H1 (cell line): Measurements from ENCODE around the gene CCDC185. TPM values are rescaled to one million over a fixed set of nuclear protein-coding genes. Genes with fewer than 3 reads are reported as not detected.

Experiments
- CTCF ChIA-PET: fragments of 300-600 bp; sonication (Branson Sonifier 250); formaldehyde crosslinking; loops from one replicate; lab custom pipeline; 2021; ENCODE audit not compliant: partially characterized antibody; lab: Charles Lee
- POLR2A ChIA-PET: fragments of 300-600 bp; sonication (Branson Sonifier 250); formaldehyde crosslinking; loops from one replicate; lab custom pipeline; 2021; ENCODE audit warnings: inconsistent platforms; ENCODE audit not compliant: partially characterized antibody; lab: Charles Lee
- DNase-seq, 2 experiments: peaks; one replicate each; pipeline versions ENCODE4 v3.0.0 to v3.0.0-alpha.2; 2010 to 2022; ENCODE audit warnings: low spot score in 2 of 2, low read depth in 1 of 2, mixed read lengths in 1 of 2
- FAIRE-seq: peaks from 2 replicates; lab custom pipeline; 2011; peaks lifted over from hg19 to GRCh38; lab: Jason Lieb, UNC
- H2AFZ ChIP-seq: 2 replicates; pipeline ENCODE4 v1.8.1; 2012; ENCODE audit warnings: low read length, inconsistent platforms
- H2AK5ac ChIP-seq: 2 replicates; pipeline ENCODE4 v1.6.1; 2013; ENCODE audit warnings: low read depth, low read length
- H2BK120ac ChIP-seq: replicated peaks from 2 replicates; pipeline ENCODE3; 2013; ENCODE audit warnings: low read depth, low read length, inconsistent platforms
- H2BK12ac ChIP-seq: 2 replicates; pipeline ENCODE4 v1.6.1; 2013; ENCODE audit warnings: low read depth, low read length
- H2BK15ac ChIP-seq: 2 replicates; pipeline ENCODE4 v1.6.1; 2013; ENCODE audit warnings: low read length
- H2BK20ac ChIP-seq: 2 replicates; pipeline ENCODE4 v1.6.1; 2013; ENCODE audit warnings: low read length
- H2BK5ac ChIP-seq: 2 replicates; pipeline ENCODE4 v1.6.1; 2013; ENCODE audit warnings: low read depth, low read length
- H3K14ac ChIP-seq: 2 replicates; pipeline ENCODE4 v1.6.1; 2013; ENCODE audit warnings: inconsistent platforms; ENCODE audit not compliant: insufficient read length
- H3K18ac ChIP-seq: 2 replicates; pipeline ENCODE4 v1.6.1; 2013; ENCODE audit warnings: low read length; ENCODE audit errors: extremely low read depth
- H3K23ac ChIP-seq: 2 replicates; pipeline ENCODE4 v1.6.1; 2013; ENCODE audit warnings: inconsistent platforms; ENCODE audit not compliant: insufficient read length
- H3K23me2 ChIP-seq: 2 replicates; pipeline ENCODE4 v1.6.1; 2013; ENCODE audit warnings: low read depth, low read length
- H3K27ac ChIP-seq: 2 replicates; pipeline ENCODE4 v1.6.1; 2011; ENCODE audit warnings: low read depth, low read length, inconsistent platforms
- H3K27me3 ChIP-seq, 4 experiments: replicated peaks in 1 of 4; 1 replicate in 1 of 4; 2 replicates in 3 of 4; pipeline versions ENCODE4 v1.6.1 to v1.8.1; 2011 to 2013; ENCODE audit warnings: low read length in 3 of 4, mild to moderate bottlenecking in 3 of 4, inconsistent platforms in 2 of 4, mixed read lengths in 2 of 4, moderate library complexity in 1 of 4; ENCODE audit not compliant: control insufficient read depth in 3 of 4, insufficient read depth in 3 of 4; ENCODE audit errors: extremely low read depth in 1 of 4
- H3K36me3 ChIP-seq, 4 experiments: 2 replicates each; pipeline versions ENCODE4 v1.6.1 to v1.8.1; 2011 to 2013; ENCODE audit warnings: mild to moderate bottlenecking in 4 of 4, low read length in 3 of 4, moderate library complexity in 2 of 4, control low read depth in 1 of 4, inconsistent platforms in 1 of 4; ENCODE audit not compliant: insufficient read depth in 4 of 4, control insufficient read depth in 2 of 4
- H3K4ac ChIP-seq: replicated peaks from 2 replicates; pipeline ENCODE3; 2013; ENCODE audit warnings: low read length, low read depth, mixed read lengths, inconsistent platforms; ENCODE audit not compliant: insufficient read length
- H3K4me1 ChIP-seq, 4 experiments: replicated peaks in 1 of 4; 1 replicate in 1 of 4; 2 replicates in 3 of 4; pipeline versions ENCODE4 v1.6.1 to v1.8.1; 2011 to 2013; ENCODE audit warnings: low read length in 3 of 4, inconsistent platforms in 2 of 4, mixed read lengths in 1 of 4; ENCODE audit not compliant: insufficient read depth in 4 of 4, control insufficient read depth in 3 of 4
- H3K4me2 ChIP-seq, 2 experiments: 2 replicates each; pipeline versions ENCODE4 v1.6.1 to v1.8.1; 2011 to 2013; ENCODE audit warnings: low read depth in 2 of 2, low read length in 2 of 2, control low read depth in 1 of 2, inconsistent platforms in 1 of 2, mild to moderate bottlenecking in 1 of 2; ENCODE audit not compliant: insufficient read depth in 1 of 2
- H3K4me3 ChIP-seq, 4 experiments: fragments of 200-600, 300-600 bp in 1 of 4; sonication (generic), shearing (Covaris generic), sonication (Bioruptor Twin) in 1 of 4; 2 replicates each; pipeline versions ENCODE4 v1.5.1 to v1.8.1; 2011 to 2016; ENCODE audit warnings: low read length in 4 of 4, low read depth in 3 of 4, control low read depth in 2 of 4, inconsistent platforms in 2 of 4, mild to moderate bottlenecking in 2 of 4, mixed read lengths in 1 of 4, moderate library complexity in 1 of 4; ENCODE audit not compliant: insufficient read depth in 2 of 4; ENCODE audit errors: extremely low read depth in 1 of 4
- H3K56ac ChIP-seq: replicated peaks from 2 replicates; pipeline ENCODE3; 2013; ENCODE audit warnings: low read depth, mild to moderate bottlenecking, mixed read lengths, low read length, inconsistent platforms; ENCODE audit not compliant: insufficient read length
- H3K79me1 ChIP-seq: 2 replicates; pipeline ENCODE4 v1.6.1; 2013; ENCODE audit warnings: low read depth, low read length, control low read depth
- H3K79me2 ChIP-seq, 2 experiments: 2 replicates each; pipeline versions ENCODE4 v1.6.1 to v1.8.1; 2012 to 2013; ENCODE audit warnings: low read length in 2 of 2, mild to moderate bottlenecking in 2 of 2, inconsistent platforms in 1 of 2; ENCODE audit not compliant: insufficient read depth in 2 of 2, control insufficient read depth in 1 of 2
- H3K9ac ChIP-seq, 4 experiments: replicated peaks in 1 of 4; 1 replicate in 1 of 4; 2 replicates in 3 of 4; pipeline versions ENCODE4 v1.6.1 to v1.8.1; 2011 to 2013; ENCODE audit warnings: low read depth in 3 of 4, low read length in 3 of 4, control low read depth in 2 of 4, mild to moderate bottlenecking in 2 of 4, moderate library complexity in 2 of 4, inconsistent platforms in 1 of 4; ENCODE audit errors: extremely low read depth in 1 of 4
- H3K9me3 ChIP-seq, 2 experiments: 2 replicates each; pipeline versions ENCODE4 v1.6.1 to v1.8.1; 2012 to 2013; ENCODE audit warnings: mild to moderate bottlenecking in 2 of 2, moderate library complexity in 2 of 2, control low read depth in 1 of 2, inconsistent platforms in 1 of 2, low read depth in 1 of 2, low read length in 1 of 2, mixed read lengths in 1 of 2; ENCODE audit not compliant: insufficient read depth in 2 of 2
- H4K20me1 ChIP-seq, 2 experiments: replicated peaks in 1 of 2; 2 replicates each; pipeline versions ENCODE3 to v1.8.1; 2011 to 2013; ENCODE audit warnings: inconsistent platforms in 2 of 2, low read length in 2 of 2, mild to moderate bottlenecking in 1 of 2; ENCODE audit not compliant: insufficient read depth in 2 of 2, control insufficient read depth in 1 of 2
- H4K5ac ChIP-seq: 2 replicates; pipeline ENCODE4 v1.6.1; 2013; ENCODE audit warnings: low read length, low read depth, mixed read lengths, inconsistent platforms; ENCODE audit not compliant: insufficient read length
- H4K8ac ChIP-seq: 2 replicates; pipeline ENCODE4 v1.8.0; 2013; ENCODE audit warnings: mild to moderate bottlenecking, moderate library complexity, low read length, inconsistent platforms; ENCODE audit not compliant: insufficient read depth; ENCODE audit errors: extremely low read depth
- H4K91ac ChIP-seq: replicated peaks from 2 replicates; pipeline ENCODE3; 2013; ENCODE audit warnings: low read length, mixed read lengths, inconsistent platforms; ENCODE audit not compliant: insufficient read length
- SP2 ChIP-seq: IDR thresholded peaks from 2 replicates; pipeline ENCODE4 v1.6.1; 2012; ENCODE audit warnings: mild to moderate bottlenecking, low read length, inconsistent platforms
- SUZ12 ChIP-seq: fragments of 200-600 bp; sonication (generic); IDR thresholded peaks from 2 replicates; pipeline ENCODE4 v1.6.1; 2012; ENCODE audit warnings: mild to moderate bottlenecking, inconsistent platforms, low read length, moderate library complexity, mixed read lengths
- WGBS, 2 experiments: shearing (Covaris generic) in 1 of 2; methylation state at CpG; one replicate each; pipeline versions ENCODE4 v1.1.6 to v1.1.7; 2013 to 2015; ENCODE audit warnings: low lambda C conversion rate in 2 of 2, mixed read lengths in 2 of 2, inconsistent platforms in 1 of 2, low coverage in 1 of 2, missing lambda C conversion rate in 1 of 2; ENCODE audit not compliant: insufficient replicate concordance in 2 of 2, insufficient coverage in 1 of 2, insufficient read length in 1 of 2; ENCODE audit errors: extremely low coverage in 1 of 2, missing lambda C conversion rate in 1 of 2; 5-methylcytosine and 5-hydroxymethylcytosine counted together
- polyA plus RNA-seq, 7 experiments: library from polyadenylated mRNA; depleted of rRNA in 3 of 7; stranded (reverse) in 5 of 7; unstranded in 2 of 7; fragments of >200 nt in 5 of 7; fragments of 200-250 nt in 2 of 7; gene quantifications; 1 replicate in 5 of 7; 2 replicates in 1 of 7; 4 replicates in 1 of 7; pipeline versions ENCODE4 v1.2.1 to v1.2.3, GENCODE V29; 2011 to 2013; ENCODE audit warnings: missing spikeins in 2 of 7, mixed read lengths in 2 of 7
- total RNA-seq: library from RNA; stranded (reverse); fragmentation: NEBNext Ultra II Directional; extraction: Animal tissue kit (Norgen Biotek cat#: 25700); gene quantifications from 2 replicates; pipeline ENCODE4 v1.2.1, GENCODE V29; 2021

The CCDC185 gene
- total and polyA plus RNA-seq, 2 of the 8 experiments (the other 6 are each of a cell fraction or from before 2014, with no cell fraction given) = not detected

- no peaks in the 10 kb centered on the region for H4K20me1 ChIP-seq
- H3K9me3 ChIP-seq = no peaks in the 10 kb centered on the region
- no peak overlapping the region for H2BK15ac ChIP-seq
- no peak overlapping the region for H2BK12ac ChIP-seq
- H3K4me1 ChIP-seq = peaks cover 0 to 2% (median under 1%) of the 10 kb centered on the region in 4 experiments; a peak in 1 of 7 replicates
- H3K27me3 ChIP-seq = no peaks in the 10 kb centered on the region
- H2BK20ac ChIP-seq = no peak overlapping the region
- no peak overlapping the region for H3K4me2 ChIP-seq
- no peak overlapping the region for H3K9ac ChIP-seq
- H3K18ac ChIP-seq = no peak overlapping the region
- no peaks in the 10 kb centered on the region for H3K23me2 ChIP-seq
- H2BK5ac ChIP-seq = no peak overlapping the region
- H3K23ac ChIP-seq = no peak overlapping the region
- POLR2A ChIA-PET = no interaction called here
- DNase-seq (no peak), FAIRE-seq (no peak)
- no peak overlapping the region for H3K4me3 ChIP-seq
- no peak overlapping the region for H2AK5ac ChIP-seq
- no peak overlapping the region for H4K5ac ChIP-seq
- H4K8ac ChIP-seq = no peak overlapping the region
- H3K4ac ChIP-seq = no peak overlapping the region
- no peaks in the 10 kb centered on the region for H3K79me1 ChIP-seq
- H2BK120ac ChIP-seq = no peak overlapping the region
- H3K27ac ChIP-seq = no peak overlapping the region
- H3K79me2 ChIP-seq = no peaks in the 10 kb centered on the region
- no peak overlapping the region for H3K56ac ChIP-seq
- WGBS, 2 experiments = 42% methylated on average over 2 of the region's 2 CpGs; no CpG with 5 or more reads in 1 of the 2 experiments
- no peak overlapping the region for H2AFZ ChIP-seq
- no peak for TF ChIP-seq SUZ12
- TF ChIP-seq SP2 = no peak
- TF ChIP-seq, all 59 proteins: peak for 0
- CTCF ChIA-PET = interaction anchor here (1.3 kb wide), 1 partner anchor 58 kb away, joined by 3 read pairs; no protein-coding TSS in a partner anchor
- Histone ChIP-seq H3K36me3 (no peaks in the 10 kb centered on the region), H4K91ac (no peak overlapping the region), H3K14ac (no peak overlapping the region)
These were observed 24.2 kb downstream of the CCDC185 start for GRCh38 chr1:223417444-223417843.
